Measurements from ENCODE around the gene RCN1. TPM values are rescaled to one million over a fixed set of nuclear protein-coding genes. Genes with fewer than 3 reads are reported as not detected.
"Not testable (repeated sequence)": the region's sequence is repeated elsewhere in the genome, so short reads cannot be mapped to it uniquely, and the experiment has no call there.

RCN1 gene
- total RNA-seq, 4 donors from 2014 or later: 15.0 to 34.9 (median 20.0) TPM

GRCh38 chr11:32059686-32060462 is 31.0 kb upstream of the RCN1 start:
- no peak for DNase-seq
- no peaks in the 10 kb centered on the region for H3K9me3 ChIP-seq
- H3K4me1 ChIP-seq: no peaks in the 10 kb centered on the region
- H3K36me3 ChIP-seq: no peaks in the 10 kb centered on the region
- no peak overlapping the region for H3K4me3 ChIP-seq
- TF ChIP-seq CTCF (IDR thresholded peaks at IDR 0.05) (no peak), POLR2A (IDR thresholded peaks at IDR 0.05) (no peak)
- WGBS, 2 donors: 43 to 59% methylated on average over 2 to 3 of the region's 6 CpGs
- no peak overlapping the region for H3K27ac ChIP-seq
- intact Hi-C loops (cut with DNase I): no loop called here
- H3K27me3 ChIP-seq: peaks cover 0 to 12% (median 0%) of the 10 kb centered on the region in 4 donors

- DNase-seq: no peak
- intact Hi-C loops (cut with DNase I): no loop called here
Measured at GRCh38 chr11:32062540-32062939, 28.3 kb upstream of the RCN1 start.

GRCh38 chr11:32063031-32063430 is 27.8 kb upstream of the RCN1 start:
- H3K4me3 ChIP-seq; H3K9me3 ChIP-seq; H3K4me1 ChIP-seq; DNase-seq; intact Hi-C loops (cut with DNase I); H3K27ac ChIP-seq; H3K36me3 ChIP-seq: not testable (repeated sequence)
- WGBS, 2 donors: 76 to 77% methylated on average over 3 of the region's 3 CpGs
- H3K27me3 ChIP-seq: peaks cover 0 to 25% (median 0%) of the 10 kb centered on the region in 4 donors

More at GRCh38 chr11:32062540-32062939, 28.3 kb upstream of the RCN1 start:
- H3K36me3 ChIP-seq: no peaks in the 10 kb centered on the region
- H3K27me3 ChIP-seq: peaks cover 0 to 20% (median 0%) of the 10 kb centered on the region in 4 donors
- no peak overlapping the region for H3K4me3 ChIP-seq
- 72 to 75% methylated on average over 3 of the region's 3 CpGs for WGBS, 2 donors
- H3K4me1 ChIP-seq: no peaks in the 10 kb centered on the region
- TF ChIP-seq CTCF (IDR thresholded peaks at IDR 0.05) (no peak), POLR2A (IDR thresholded peaks at IDR 0.05) (no peak)
- H3K9me3 ChIP-seq: no peaks in the 10 kb centered on the region
- H3K27ac ChIP-seq: no peak overlapping the region

GRCh38 chr11:32065865-32066629 is 24.8 kb upstream of the RCN1 start:
- Histone ChIP-seq H3K27ac (no peak overlapping the region), H3K27me3 (peaks cover 0 to 49% (median 2%) of the 10 kb centered on the region in 4 donors), H3K4me1 (no peaks in the 10 kb centered on the region), H3K4me3 (no peak overlapping the region), H3K9me3 (no peaks in the 10 kb centered on the region), H3K36me3 (no peaks in the 10 kb centered on the region)
- TF ChIP-seq POLR2A (IDR thresholded peaks at IDR 0.05) (no peak), CTCF (IDR thresholded peaks at IDR 0.05) (no peak)
- intact Hi-C loops (cut with DNase I): no loop called here
- 71 to 79% methylated on average over 7 of the region's 8 CpGs for WGBS, 2 donors
- DNase-seq: no peak

GRCh38 chr11:32068134-32068870 is 22.6 kb upstream of the RCN1 start:
- Histone ChIP-seq H3K4me3 (no peak overlapping the region), H3K27me3 (peaks cover 0 to 58% (median 2%) of the 10 kb centered on the region in 4 donors), H3K9me3 (no peaks in the 10 kb centered on the region), H3K27ac (no peak overlapping the region), H3K4me1 (no peaks in the 10 kb centered on the region), H3K36me3 (no peaks in the 10 kb centered on the region)
- 58 to 72% methylated on average over 10 to 13 of the region's 13 CpGs for WGBS, 2 donors
- no peak for DNase-seq
- TF ChIP-seq CTCF (IDR thresholded peaks at IDR 0.05) (no peak), POLR2A (IDR thresholded peaks at IDR 0.05) (no peak)
- intact Hi-C loops (cut with DNase I): no loop called here

All from esophagus squamous epithelium (tissue), 5 donors.